GM12875 (cell line): ENCODE results near the gene LRCH1.

Experiments used
- H3K4me3 ChIP-seq: one replicate; pipeline ENCODE4 v1.5.1; 2011; ENCODE audit warnings: low read depth, low read length, control low read depth
- CTCF ChIP-seq: IDR thresholded peaks from 2 replicates; pipeline ENCODE4 v1.5.1; 2011; ENCODE audit warnings: low read depth, mild to moderate bottlenecking, control low read depth, inconsistent platforms, low read length, moderate library complexity, borderline replicate concordance; ENCODE audit not compliant: insufficient read depth

Gene LRCH1

GRCh38 chr13:46562152-46562551, 9.2 kb downstream of the LRCH1 start:
- no peak for TF ChIP-seq CTCF
- H3K4me3 ChIP-seq = no peak overlapping the region

- H3K4me3 ChIP-seq = no peak overlapping the region
- no peak for TF ChIP-seq CTCF
Observed at GRCh38 chr13:46562581-46562980, 9.6 kb downstream of the LRCH1 start.

GRCh38 chr13:46565808-46566750, 13.1 kb downstream of the LRCH1 start:
- H3K4me3 ChIP-seq = no peak overlapping the region

GRCh38 chr13:46567671-46568070, 14.7 kb downstream of the LRCH1 start:
- no peak overlapping the region for H3K4me3 ChIP-seq
- no peak for TF ChIP-seq CTCF

More at GRCh38 chr13:46565808-46566750, 13.1 kb downstream of the LRCH1 start:
- no peak for TF ChIP-seq CTCF

GRCh38 chr13:46569456-46569855, 16.5 kb downstream of the LRCH1 start:
- H3K4me3 ChIP-seq = no peak overlapping the region
- no peak for TF ChIP-seq CTCF

GRCh38 chr13:46570273-46570672, 17.3 kb downstream of the LRCH1 start:
- no peak overlapping the region for H3K4me3 ChIP-seq
- TF ChIP-seq CTCF = no peak
